Loucy (cell line): ENCODE results near the gene PKHD1.

ENCODE experiments used
- H2AFZ ChIP-seq: fragments of 200-600 bp; sonication (generic); 2 replicates; pipeline ENCODE4 v1.6.0; 2016; ENCODE audit warnings: antibody characterized with exemption, mild to moderate bottlenecking, low read length, moderate library complexity
- H3F3A ChIP-seq: fragments of 200-600 bp; 2 replicates; pipeline ENCODE4 v1.6.0; 2016; ENCODE audit warnings: antibody characterized with exemption, low read depth, mild to moderate bottlenecking
- H3K27me3 ChIP-seq: fragments of 200-600 bp; sonication (generic); 2 replicates; pipeline ENCODE4 v1.6.1; 2014; ENCODE audit warnings: low read length, mild to moderate bottlenecking; ENCODE audit not compliant: insufficient read depth, poor library complexity, severe bottlenecking
- H3K36me3 ChIP-seq: fragments of 200-600 bp; sonication (generic); 2 replicates; pipeline ENCODE4 v1.6.1; 2016; ENCODE audit warnings: low read length; ENCODE audit not compliant: insufficient read depth
- H3K4me1 ChIP-seq: fragments of 200-600 bp; sonication (generic); 2 replicates; pipeline ENCODE4 v1.5.1; 2014; ENCODE audit warnings: low read length, mild to moderate bottlenecking; ENCODE audit not compliant: insufficient read depth, poor library complexity, severe bottlenecking
- H3K4me2 ChIP-seq: fragments of 200-600 bp; sonication (generic); 2 replicates; pipeline ENCODE4 v1.6.0; 2014; ENCODE audit warnings: antibody characterized with exemption, low read length, low read depth, mild to moderate bottlenecking; ENCODE audit not compliant: poor library complexity, severe bottlenecking
- H3K4me3 ChIP-seq: fragments of 200-600 bp; sonication (generic); 2 replicates; pipeline ENCODE4 v1.5.1; 2014; ENCODE audit warnings: low read length, mild to moderate bottlenecking, mixed read lengths; ENCODE audit not compliant: poor library complexity, severe bottlenecking
- H3K79me2 ChIP-seq: fragments of 200-600 bp; sonication (generic); 2 replicates; pipeline ENCODE4 v1.6.1; 2014; ENCODE audit warnings: low read length; ENCODE audit not compliant: insufficient read depth
- H3K9ac ChIP-seq: fragments of 200-600 bp; sonication (generic); 2 replicates; pipeline ENCODE4 v1.6.0; 2014; ENCODE audit warnings: mild to moderate bottlenecking, low read depth, low read length, moderate library complexity; ENCODE audit not compliant: poor library complexity, severe bottlenecking
- H3K9me2 ChIP-seq: fragments of 200-600 bp; sonication (generic); replicated peaks from 2 replicates; pipeline ENCODE4 v1.6.1; 2016; ENCODE audit warnings: low read depth, low read length, mixed read lengths
- H3K9me3 ChIP-seq: fragments of 200-600 bp; sonication (generic); 2 replicates; pipeline ENCODE4 v1.6.1; 2014; ENCODE audit warnings: mild to moderate bottlenecking, antibody characterized with exemption, low read length, low read depth; ENCODE audit not compliant: insufficient read depth
- H4K20me1 ChIP-seq: fragments of 200-600 bp; sonication (generic); 2 replicates; pipeline ENCODE4 v1.6.0; 2014; ENCODE audit warnings: antibody characterized with exemption, low read length, mild to moderate bottlenecking; ENCODE audit not compliant: insufficient read depth, poor library complexity, severe bottlenecking
- CTCF ChIP-seq: fragments of 200-600 bp; sonication (generic); conservative IDR thresholded peaks from 2 replicates; pipeline ENCODE4 v1.5.1; 2014; ENCODE audit warnings: mild to moderate bottlenecking, antibody characterized with exemption, low read length
- EZH2phosphoT487 ChIP-seq: fragments of 200-600 bp; IDR thresholded peaks from 2 replicates; pipeline ENCODE4 v1.6.1; 2018; ENCODE audit warnings: antibody characterized with exemption, mild to moderate bottlenecking, moderate library complexity, borderline replicate concordance

PKHD1 gene

GRCh38 chr6:51936531-51937290 lies 150.7 kb downstream of the PKHD1 start:
- Histone ChIP-seq H3K9me2 (no peaks in the 10 kb centered on the region), H2AFZ (no peak overlapping the region), H3K27me3 (no peaks in the 10 kb centered on the region), H3K4me3 (no peak overlapping the region), H3K79me2 (no peaks in the 10 kb centered on the region), H3K4me2 (no peak overlapping the region), H3K4me1 (no peaks in the 10 kb centered on the region), H3K9me3 (no peaks in the 10 kb centered on the region), H3F3A (no peaks in the 10 kb centered on the region), H3K36me3 (no peaks in the 10 kb centered on the region), H4K20me1 (no peaks in the 10 kb centered on the region), H3K9ac (no peak overlapping the region)
- TF ChIP-seq EZH2phosphoT487 (no peak), CTCF (no peak)

GRCh38 chr6:51934098-51934497 lies 153.3 kb downstream of the PKHD1 start:
- Histone ChIP-seq H3F3A (no peaks in the 10 kb centered on the region), H3K4me3 (no peak overlapping the region), H3K4me2 (no peak overlapping the region), H3K9ac (no peak overlapping the region), H3K27me3 (no peaks in the 10 kb centered on the region), H4K20me1 (no peaks in the 10 kb centered on the region), H3K79me2 (no peaks in the 10 kb centered on the region), H3K4me1 (no peaks in the 10 kb centered on the region), H3K9me2 (no peaks in the 10 kb centered on the region), H2AFZ (peak overlapping the region; percentile 44; the same call in 1 of the 2 replicates), H3K9me3 (no peaks in the 10 kb centered on the region), H3K36me3 (no peaks in the 10 kb centered on the region)
- TF ChIP-seq CTCF (peak; percentile 59), EZH2phosphoT487 (no peak)

GRCh38 chr6:51932956-51933355 lies 154.5 kb downstream of the PKHD1 start:
- Histone ChIP-seq H3K9ac (no peak overlapping the region), H3K9me2 (no peaks in the 10 kb centered on the region), H3K36me3 (no peaks in the 10 kb centered on the region), H3F3A (no peaks in the 10 kb centered on the region), H3K4me2 (no peak overlapping the region), H3K4me3 (no peak overlapping the region), H3K4me1 (no peaks in the 10 kb centered on the region), H3K9me3 (no peaks in the 10 kb centered on the region), H3K79me2 (no peaks in the 10 kb centered on the region), H2AFZ (no peak overlapping the region), H4K20me1 (no peaks in the 10 kb centered on the region), H3K27me3 (no peaks in the 10 kb centered on the region)
- TF ChIP-seq EZH2phosphoT487 (no peak), CTCF (no peak)
